Measurements from ENCODE around the gene S100A12. TPM values are rescaled to one million over a fixed set of nuclear protein-coding genes. Genes with fewer than 3 reads are reported as not detected.

The S100A12 gene
- total and polyA plus RNA-seq, 7 donors = 2.9 to 23.4 (median 20.8) TPM; not detected in 4

GRCh38 chr1:153389401-153389800, 14.0 kb upstream of the S100A12 start:
- Histone ChIP-seq H3K4me1 (no peaks in the 10 kb centered on the region), H3K9me3 (no peaks in the 10 kb centered on the region), H3K4me3 (no peak overlapping the region), H3K27me3 (no peaks in the 10 kb centered on the region), H3K36me3 (no peaks in the 10 kb centered on the region), H3K27ac (no peak overlapping the region)
- no peak for TF ChIP-seq POLR2A (IDR thresholded peaks at IDR 0.05)
- TF ChIP-seq EP300 (IDR thresholded peaks at IDR 0.05) = no peak
- no peak for TF ChIP-seq POLR2AphosphoS5 (IDR thresholded peaks at IDR 0.05)
- no peak for TF ChIP-seq CTCF (IDR thresholded peaks at IDR 0.05)
- WGBS, 2 donors = 92 to 93% methylated on average over 1 of the region's 1 CpG
- intact Hi-C loops (cut with DNase I) = no loop called here
- DNase-seq = no peak

GRCh38 chr1:153387785-153388184, 12.4 kb upstream of the S100A12 start:
- H3K9me3 ChIP-seq = no peaks in the 10 kb centered on the region
- no peak for DNase-seq
- H3K27me3 ChIP-seq = no peaks in the 10 kb centered on the region
- H3K36me3 ChIP-seq = no peaks in the 10 kb centered on the region
- intact Hi-C loops (cut with DNase I) = no loop called here
- no peak for TF ChIP-seq EP300 (IDR thresholded peaks at IDR 0.05)
- TF ChIP-seq POLR2AphosphoS5 (IDR thresholded peaks at IDR 0.05) = no peak
- no peak for TF ChIP-seq CTCF (IDR thresholded peaks at IDR 0.05)
- TF ChIP-seq POLR2A (IDR thresholded peaks at IDR 0.05) = no peak
- 89% methylated on average over 4 of the region's 4 CpGs for WGBS, 2 donors
- no peaks in the 10 kb centered on the region for H3K4me1 ChIP-seq
- no peak overlapping the region for H3K4me3 ChIP-seq
- no peak overlapping the region for H3K27ac ChIP-seq

GRCh38 chr1:153387001-153387400, 11.6 kb upstream of the S100A12 start:
- H3K9me3 ChIP-seq = peaks cover 0 to 1% (median 0%) of the 10 kb centered on the region in 4 donors
- H3K27ac ChIP-seq = peak overlapping the region in 1 of 4 donors; percentile 42
- H3K27me3 ChIP-seq = no peaks in the 10 kb centered on the region
- H3K4me1 ChIP-seq = no peaks in the 10 kb centered on the region
- 93 to 94% methylated on average over 4 of the region's 4 CpGs for WGBS, 2 donors
- H3K36me3 ChIP-seq = no peaks in the 10 kb centered on the region
- no peak overlapping the region for H3K4me3 ChIP-seq
- intact Hi-C loops (cut with DNase I) = no loop called here
- no peak for DNase-seq
- TF ChIP-seq POLR2A (IDR thresholded peaks at IDR 0.05) = no peak
- TF ChIP-seq POLR2AphosphoS5 (IDR thresholded peaks at IDR 0.05) = no peak
- no peak for TF ChIP-seq EP300 (IDR thresholded peaks at IDR 0.05)
- no peak for TF ChIP-seq CTCF (IDR thresholded peaks at IDR 0.05)

GRCh38 chr1:153386500-153386901, 11.1 kb upstream of the S100A12 start:
- no peak for TF ChIP-seq POLR2A (IDR thresholded peaks at IDR 0.05)
- no peak for TF ChIP-seq CTCF (IDR thresholded peaks at IDR 0.05)
- TF ChIP-seq EP300 (IDR thresholded peaks at IDR 0.05) = no peak
- no peaks in the 10 kb centered on the region for H3K4me1 ChIP-seq
- WGBS, 2 donors = 56 to 73% methylated on average over 5 of the region's 5 CpGs
- intact Hi-C loops (cut with DNase I) = no loop called here
- peak overlapping the region in 1 of 4 donors; percentile 42 for H3K27ac ChIP-seq
- H3K4me3 ChIP-seq = no peak overlapping the region
- H3K36me3 ChIP-seq = no peaks in the 10 kb centered on the region
- H3K27me3 ChIP-seq = no peaks in the 10 kb centered on the region
- DNase-seq = peak; percentile 80
- H3K9me3 ChIP-seq = peaks cover 0 to 1% (median 0%) of the 10 kb centered on the region in 4 donors

GRCh38 chr1:153384958-153385580, 9.6 kb upstream of the S100A12 start:
- intact Hi-C loops (cut with DNase I) = no loop called here
- no peak for DNase-seq
- H3K4me3 ChIP-seq = no peak overlapping the region
- no peaks in the 10 kb centered on the region for H3K36me3 ChIP-seq
- WGBS, 2 donors = 78 to 84% methylated on average over 4 of the region's 4 CpGs
- H3K9me3 ChIP-seq = peaks cover 0 to 1% (median 0%) of the 10 kb centered on the region in 4 donors
- no peak overlapping the region for H3K27ac ChIP-seq
- H3K4me1 ChIP-seq = no peaks in the 10 kb centered on the region
- TF ChIP-seq CTCF (IDR thresholded peaks at IDR 0.05) = no peak
- TF ChIP-seq EP300 (IDR thresholded peaks at IDR 0.05) = no peak
- no peak for TF ChIP-seq POLR2A (IDR thresholded peaks at IDR 0.05)
- TF ChIP-seq POLR2AphosphoS5 (IDR thresholded peaks at IDR 0.05) = no peak
- H3K27me3 ChIP-seq = no peaks in the 10 kb centered on the region

Measured in sigmoid colon (tissue), 7 donors.